ENCODE results near the gene PPP2R2C. TPM values are rescaled to one million over a fixed set of nuclear protein-coding genes. Genes with fewer than 3 reads are reported as not detected.

PPP2R2C gene
- total RNA-seq, 1 experiment from 2014 or later = not detected

- H3K27me3 ChIP-seq (replicated peaks; ENCODE audit: control insufficient read depth, insufficient read depth, low read length) = no peaks in the 10 kb centered on the region; the same call in none of the 2 replicates
- no peak for TF ChIP-seq CTCF (IDR thresholded peaks at IDR 0.05; ENCODE audit: insufficient read depth in 1 of 2, low read depth in 1 of 2, low read length in 1 of 2, severe bottlenecking in 1 of 2, unreplicated experiment in 1 of 2)
- POLR2A ChIA-PET = no interaction called here
- Mint-ChIP-seq H3K27me3 (ENCODE audit: insufficient read depth, unreplicated experiment) (peaks cover 14% of the 10 kb centered on the region), H3K4me3 (ENCODE audit: unreplicated experiment) (no peak overlapping the region), H3K27ac (ENCODE audit: unreplicated experiment) (no peak overlapping the region), H3K9me3 (ENCODE audit: unreplicated experiment) (no peaks in the 10 kb centered on the region), H3K36me3 (ENCODE audit: insufficient read depth, unreplicated experiment) (no peaks in the 10 kb centered on the region), H3K4me1 (ENCODE audit: low read depth, unreplicated experiment) (no peaks in the 10 kb centered on the region)
- no peaks in the 10 kb centered on the region for H3K36me3 ChIP-seq (ENCODE audit: control insufficient read depth, insufficient read depth, low read length)
- no peak overlapping the region for H3K4me3 ChIP-seq (ENCODE audit: low read depth, low read length)
- no peak for DNase-seq
- intact Hi-C loops (cut with micrococcal nuclease; ENCODE audit: unreplicated experiment) = no loop called here
- BruUV-seq (replicated peaks) = no TSS peak
- H3K9me3 ChIP-seq = no peaks in the 10 kb centered on the region
- CTCF ChIA-PET = no interaction called here
- H3K4me1 ChIP-seq = no peaks in the 10 kb centered on the region
Observed at GRCh38 chr4:6362243-6362885, 110.0 kb downstream of the PPP2R2C start.

DNA sequence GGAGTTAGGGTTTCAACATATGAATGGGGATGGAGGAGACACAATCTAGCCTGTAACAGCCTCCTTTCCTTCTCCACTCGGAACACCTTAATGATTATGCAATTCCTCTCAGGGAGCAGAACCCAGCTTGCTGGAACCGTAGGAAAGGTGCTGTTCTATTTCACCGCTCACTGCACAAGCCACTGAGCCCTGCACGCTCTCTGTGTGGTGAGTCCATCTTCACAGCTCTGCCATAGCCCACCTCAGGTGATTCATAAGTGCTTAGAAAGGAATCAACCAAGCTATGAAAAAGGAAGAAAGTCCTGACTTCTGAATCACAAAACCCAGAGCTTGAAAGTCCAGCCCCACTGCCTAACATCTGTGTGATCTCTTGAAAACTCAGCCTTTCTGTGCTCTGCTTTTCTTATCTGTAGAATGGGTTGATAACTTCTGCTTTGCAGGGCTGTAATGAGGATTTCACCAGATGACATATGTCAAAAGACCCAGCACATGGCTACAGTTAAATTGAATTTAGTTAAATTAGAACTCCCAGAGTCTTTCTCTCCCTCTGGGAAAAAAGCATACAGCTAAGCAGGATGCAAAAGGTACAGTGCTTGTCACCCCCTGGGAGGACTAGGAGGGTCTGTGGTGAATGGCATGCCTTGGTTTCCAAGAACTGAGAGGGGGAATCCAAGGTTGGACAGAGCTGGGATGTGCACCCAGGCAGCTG lies 111.2 kb downstream of the PPP2R2C start:
- no peak for TF ChIP-seq CTCF (IDR thresholded peaks at IDR 0.05; ENCODE audit: insufficient read depth in 1 of 2, low read depth in 1 of 2, low read length in 1 of 2, severe bottlenecking in 1 of 2, unreplicated experiment in 1 of 2)
- no TSS peak for BruUV-seq (replicated peaks)
- intact Hi-C loops (cut with micrococcal nuclease; ENCODE audit: unreplicated experiment) = no loop called here
- Histone ChIP-seq H3K4me1 (no peaks in the 10 kb centered on the region), H3K9me3 (no peaks in the 10 kb centered on the region), H3K36me3 (ENCODE audit: control insufficient read depth, insufficient read depth, low read length) (no peaks in the 10 kb centered on the region), H3K27me3 (replicated peaks; ENCODE audit: control insufficient read depth, insufficient read depth, low read length) (no peaks in the 10 kb centered on the region; the same call in none of the 2 replicates), H3K4me3 (ENCODE audit: low read depth, low read length) (no peak overlapping the region)
- no peaks in the 10 kb centered on the region for H3K36me3 Mint-ChIP-seq (ENCODE audit: insufficient read depth, unreplicated experiment)
- no peaks in the 10 kb centered on the region for H3K4me1 Mint-ChIP-seq (ENCODE audit: low read depth, unreplicated experiment)
- ChIA-PET POLR2A (no interaction called here), CTCF (interaction anchor here (0.7 kb wide), 1 partner anchor 110 kb away, joined by 7 read pairs; no protein-coding TSS in a partner anchor)
- no peaks in the 10 kb centered on the region for H3K9me3 Mint-ChIP-seq (ENCODE audit: unreplicated experiment)
- H3K27ac Mint-ChIP-seq (ENCODE audit: unreplicated experiment) = no peak overlapping the region
- DNase-seq = no peak
- H3K4me3 Mint-ChIP-seq (ENCODE audit: unreplicated experiment) = no peak overlapping the region
- peaks cover 10% of the 10 kb centered on the region for H3K27me3 Mint-ChIP-seq (ENCODE audit: insufficient read depth, unreplicated experiment)

GRCh38 chr4:6360385-6360784 lies 112.0 kb downstream of the PPP2R2C start:
- Mint-ChIP-seq H3K9me3 (ENCODE audit: unreplicated experiment) (no peaks in the 10 kb centered on the region), H3K27me3 (ENCODE audit: insufficient read depth, unreplicated experiment) (peaks cover 10% of the 10 kb centered on the region), H3K4me1 (ENCODE audit: low read depth, unreplicated experiment) (no peaks in the 10 kb centered on the region), H3K27ac (ENCODE audit: unreplicated experiment) (no peak overlapping the region), H3K4me3 (ENCODE audit: unreplicated experiment) (no peak overlapping the region), H3K36me3 (ENCODE audit: insufficient read depth, unreplicated experiment) (no peaks in the 10 kb centered on the region)
- Histone ChIP-seq H3K4me1 (no peaks in the 10 kb centered on the region), H3K4me3 (ENCODE audit: low read depth, low read length) (no peak overlapping the region), H3K36me3 (ENCODE audit: control insufficient read depth, insufficient read depth, low read length) (no peaks in the 10 kb centered on the region), H3K27me3 (replicated peaks; ENCODE audit: control insufficient read depth, insufficient read depth, low read length) (no peaks in the 10 kb centered on the region; the same call in none of the 2 replicates), H3K9me3 (no peaks in the 10 kb centered on the region)
- no TSS peak for BruUV-seq (replicated peaks)
- no peak for TF ChIP-seq CTCF (IDR thresholded peaks at IDR 0.05; ENCODE audit: insufficient read depth in 1 of 2, low read depth in 1 of 2, low read length in 1 of 2, severe bottlenecking in 1 of 2, unreplicated experiment in 1 of 2)
- CTCF ChIA-PET = no interaction called here
- no peak for DNase-seq
- intact Hi-C loops (cut with micrococcal nuclease; ENCODE audit: unreplicated experiment) = no loop called here
- POLR2A ChIA-PET = no interaction called here
